ENCODE data around the gene HID1. TPM values are rescaled to one million over a fixed set of nuclear protein-coding genes. Genes with fewer than 3 reads are reported as not detected.

Gene HID1
- total RNA-seq, 1 experiment from 2014 or later: 0.16 TPM

GRCh38 chr17:74924250-74924948 is 48.2 kb downstream of the HID1 start, which contains the start of gene OTOP2:
TSS of gene OTOP2 (plus strand) at chr17:74924273. CDS start at chr17:74924633, 360 bp downstream.
- Histone ChIP-seq H3K4me3 (no peak within 1 kb of the TSS), H3K36me3 (no peaks in the 10 kb centered on the region), H3K27ac (no peak within 1 kb of the TSS), H3K9me3 (replicated peaks) (peaks cover 3% of the 10 kb centered on the region; the same call in 1 of the 2 replicates), H3K27me3 (replicated peaks) (peaks cover 92% of the 10 kb centered on the region), H3K4me1 (replicated peaks) (peaks cover 22% of the 10 kb centered on the region)
- DNase-seq (ENCODE audit: low read depth in 1 of 2, low spot score in 2 of 2): no peak

- Histone ChIP-seq H3K9me3 (replicated peaks) (peaks cover 3% of the 10 kb centered on the region; the same call in 1 of the 2 replicates), H3K27me3 (replicated peaks) (peaks cover 96% of the 10 kb centered on the region), H3K4me1 (replicated peaks) (peaks cover 22% of the 10 kb centered on the region), H3K36me3 (no peaks in the 10 kb centered on the region), H3K27ac (no peak overlapping the region), H3K4me3 (no peak overlapping the region)
- peak in 1 of 2 experiments; percentile 75 for DNase-seq (ENCODE audit: low read depth in 1 of 2, low spot score in 2 of 2)
Observed at GRCh38 chr17:74923538-74924249, 48.9 kb downstream of the HID1 start.

- DNase-seq (ENCODE audit: low read depth in 1 of 2, low spot score in 2 of 2): no peak
- no peak within 1 kb of the TSS for H3K27ac ChIP-seq
- H3K9me3 ChIP-seq (replicated peaks): peaks cover 3% of the 10 kb centered on the region; the same call in 1 of the 2 replicates
- H3K27me3 ChIP-seq (replicated peaks): peaks cover 98% of the 10 kb centered on the region
- H3K4me1 ChIP-seq (replicated peaks): peaks cover 22% of the 10 kb centered on the region
- H3K36me3 ChIP-seq: no peaks in the 10 kb centered on the region
- no peak within 1 kb of the TSS for H3K4me3 ChIP-seq
Observed at GRCh38 chr17:74922694-74923537, 49.6 kb downstream of the HID1 start, which contains the start of gene USH1G. TSS of gene USH1G (minus strand) at chr17:74923255. CDS start at chr17:74923073, 182 bp downstream.

- DNase-seq (ENCODE audit: low read depth in 1 of 2, low spot score in 2 of 2): no peak
- Histone ChIP-seq H3K27ac (no peak overlapping the region), H3K9me3 (replicated peaks) (peaks cover 3% of the 10 kb centered on the region; the same call in 1 of the 2 replicates), H3K4me3 (no peak overlapping the region), H3K36me3 (no peaks in the 10 kb centered on the region), H3K4me1 (replicated peaks) (peaks cover 22% of the 10 kb centered on the region), H3K27me3 (replicated peaks) (peaks cover 96% of the 10 kb centered on the region)
Observed at GRCh38 chr17:74922172-74922571, 50.4 kb downstream of the HID1 start.

GRCh38 chr17:74921769-74922168 is 50.8 kb downstream of the HID1 start:
- DNase-seq (ENCODE audit: low read depth in 1 of 2, low spot score in 2 of 2): no peak
- H3K27me3 ChIP-seq (replicated peaks): peaks cover 96% of the 10 kb centered on the region
- H3K36me3 ChIP-seq: no peaks in the 10 kb centered on the region
- H3K27ac ChIP-seq: no peak overlapping the region
- H3K4me3 ChIP-seq: no peak overlapping the region
- H3K9me3 ChIP-seq (replicated peaks): peaks cover 3% of the 10 kb centered on the region; the same call in 1 of the 2 replicates
- H3K4me1 ChIP-seq (replicated peaks): peaks cover 22% of the 10 kb centered on the region

GRCh38 chr17:74921026-74921681 is 51.4 kb downstream of the HID1 start:
- Histone ChIP-seq H3K9me3 (replicated peaks) (peaks cover 3% of the 10 kb centered on the region; the same call in 1 of the 2 replicates), H3K36me3 (no peaks in the 10 kb centered on the region), H3K4me3 (no peak overlapping the region), H3K4me1 (replicated peaks) (peaks cover 22% of the 10 kb centered on the region), H3K27me3 (replicated peaks) (peaks cover 92% of the 10 kb centered on the region), H3K27ac (no peak overlapping the region)
- DNase-seq (ENCODE audit: low read depth in 1 of 2, low spot score in 2 of 2): no peak

GRCh38 chr17:74920642-74921025 is 51.9 kb downstream of the HID1 start:
- peaks cover 87% of the 10 kb centered on the region for H3K27me3 ChIP-seq (replicated peaks)
- no peak for DNase-seq (ENCODE audit: low read depth in 1 of 2, low spot score in 2 of 2)
- H3K4me3 ChIP-seq: no peak overlapping the region
- peaks cover 22% of the 10 kb centered on the region for H3K4me1 ChIP-seq (replicated peaks)
- H3K9me3 ChIP-seq (replicated peaks): peaks cover 3% of the 10 kb centered on the region; the same call in 1 of the 2 replicates
- H3K27ac ChIP-seq: no peak overlapping the region
- no peaks in the 10 kb centered on the region for H3K36me3 ChIP-seq

GRCh38 chr17:74920306-74920620 is 52.3 kb downstream of the HID1 start:
- H3K27ac ChIP-seq: no peak overlapping the region
- H3K9me3 ChIP-seq (replicated peaks): peaks cover 3% of the 10 kb centered on the region; the same call in 1 of the 2 replicates
- H3K36me3 ChIP-seq: no peaks in the 10 kb centered on the region
- peaks cover 22% of the 10 kb centered on the region for H3K4me1 ChIP-seq (replicated peaks)
- H3K27me3 ChIP-seq (replicated peaks): peaks cover 84% of the 10 kb centered on the region
- no peak overlapping the region for H3K4me3 ChIP-seq
- DNase-seq (ENCODE audit: low read depth in 1 of 2, low spot score in 2 of 2): no peak

GRCh38 chr17:74919440-74920305 is 52.9 kb downstream of the HID1 start:
- no peaks in the 10 kb centered on the region for H3K36me3 ChIP-seq

GRCh38 chr17:74918906-74919305 is 53.7 kb downstream of the HID1 start:
- Histone ChIP-seq H3K9me3 (replicated peaks) (peaks cover 3% of the 10 kb centered on the region; the same call in 1 of the 2 replicates), H3K4me1 (replicated peaks) (peaks cover 20% of the 10 kb centered on the region), H3K27me3 (replicated peaks) (peaks cover 75% of the 10 kb centered on the region), H3K36me3 (no peaks in the 10 kb centered on the region), H3K4me3 (no peak overlapping the region), H3K27ac (no peak overlapping the region)
- no peak for DNase-seq (ENCODE audit: low read depth in 1 of 2, low spot score in 2 of 2)

More at GRCh38 chr17:74919440-74920305, 52.9 kb downstream of the HID1 start:
- DNase-seq (ENCODE audit: low read depth in 1 of 2, low spot score in 2 of 2): no peak
- Histone ChIP-seq H3K9me3 (replicated peaks) (peaks cover 3% of the 10 kb centered on the region; the same call in 1 of the 2 replicates), H3K27ac (no peak overlapping the region), H3K4me1 (replicated peaks) (peaks cover 22% of the 10 kb centered on the region), H3K27me3 (replicated peaks) (peaks cover 82% of the 10 kb centered on the region), H3K4me3 (no peak overlapping the region)

GRCh38 chr17:74917430-74917829 is 55.1 kb downstream of the HID1 start:
- no peaks in the 10 kb centered on the region for H3K36me3 ChIP-seq
- peaks cover 3% of the 10 kb centered on the region; the same call in 1 of the 2 replicates for H3K9me3 ChIP-seq (replicated peaks)
- H3K4me1 ChIP-seq (replicated peaks): peaks cover 9% of the 10 kb centered on the region; the same call in 1 of the 2 replicates
- no peak overlapping the region for H3K27ac ChIP-seq
- DNase-seq (ENCODE audit: low read depth in 1 of 2, low spot score in 2 of 2): no peak
- H3K27me3 ChIP-seq (replicated peaks): peaks cover 63% of the 10 kb centered on the region
- no peak overlapping the region for H3K4me3 ChIP-seq

- Histone ChIP-seq H3K9me3 (replicated peaks) (peaks cover 3% of the 10 kb centered on the region; the same call in 1 of the 2 replicates), H3K27me3 (replicated peaks) (peaks cover 59% of the 10 kb centered on the region), H3K36me3 (no peaks in the 10 kb centered on the region), H3K4me3 (no peak overlapping the region), H3K27ac (no peak overlapping the region), H3K4me1 (replicated peaks) (peaks cover 9% of the 10 kb centered on the region; the same call in 1 of the 2 replicates)
- no peak for DNase-seq (ENCODE audit: low read depth in 1 of 2, low spot score in 2 of 2)
Observed at GRCh38 chr17:74916851-74917199, 55.7 kb downstream of the HID1 start.
